Mucosa of gallbladder (tissue), 1 donor: Measurements from ENCODE around the gene CD9. TPM values are rescaled to one million over a fixed set of nuclear protein-coding genes. Genes with fewer than 3 reads are reported as not detected.
"Not testable (repeated sequence)": the region's sequence is repeated elsewhere in the genome, so short reads cannot be mapped to it uniquely, and the experiment has no call there.

Experiments
- DNase-seq: peaks from one replicate; pipeline ENCODE4 v3.0.0-alpha.2; 2020; ENCODE audit warnings: low spot score
- total RNA-seq: library from RNA; stranded (reverse); gene quantifications from one replicate; pipeline ENCODE4 v1.2.1, GENCODE V29; 2021
- donor health status: DM: no; HTN: no; CAD: no.

The CD9 gene
- total RNA-seq, 1 donor from 2014 or later: 139 TPM

GRCh38 chr12:6199531-6200255 is 507 bp upstream of the CD9 start:
- DNase-seq: no peak

DNA sequence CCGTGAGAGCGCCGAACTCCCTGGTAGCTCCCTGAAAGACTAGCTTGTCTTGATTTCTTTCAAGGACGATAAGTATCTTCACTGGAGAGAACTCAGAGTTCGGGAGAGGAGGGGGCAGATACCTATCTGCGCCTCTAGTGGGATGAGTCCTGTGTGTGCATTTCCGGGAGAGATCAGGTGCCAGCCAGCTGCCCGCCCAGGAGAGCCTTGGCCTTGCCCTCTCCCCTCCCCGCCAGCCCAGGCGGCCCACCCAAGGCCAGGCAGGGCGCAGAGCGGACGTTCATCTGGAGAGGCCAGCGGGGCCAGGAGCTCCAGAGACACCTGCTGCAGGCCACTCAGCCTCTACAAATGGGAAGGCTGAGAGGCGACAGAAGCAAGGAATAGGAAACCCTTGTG is 1.0 kb downstream of the CD9 start:
- no peak for DNase-seq

- no peak for DNase-seq
Observed at GRCh38 chr12:6201826-6202225, 1.6 kb downstream of the CD9 start.

GRCh38 chr12:6202304-6202703 is 2.1 kb downstream of the CD9 start:
- DNase-seq: no peak

GRCh38 chr12:6202846-6203245 is 2.6 kb downstream of the CD9 start:
- DNase-seq: no peak

DNA sequence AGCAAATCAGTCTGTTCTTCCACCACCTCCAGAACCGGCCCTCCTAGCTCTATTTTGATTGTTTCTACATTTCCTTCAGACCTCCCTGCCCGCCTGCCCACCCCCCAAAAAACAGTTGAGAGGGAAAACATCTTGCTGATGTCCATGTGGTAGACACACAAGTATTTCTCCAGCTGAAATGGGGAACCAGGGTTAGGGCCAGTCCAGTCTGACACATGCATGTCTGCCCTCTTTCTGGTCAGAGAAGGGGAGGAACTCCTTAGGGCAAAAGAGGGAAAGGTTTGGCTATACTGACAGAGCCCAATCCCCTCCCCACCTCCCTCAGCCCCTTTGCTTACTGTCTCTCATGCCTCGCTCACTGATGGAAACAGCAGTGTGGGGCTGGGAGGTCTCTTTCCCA is 3.4 kb downstream of the CD9 start:
- DNase-seq: no peak

- no peak for DNase-seq
Observed at GRCh38 chr12:6204533-6205143, 4.4 kb downstream of the CD9 start.

DNA sequence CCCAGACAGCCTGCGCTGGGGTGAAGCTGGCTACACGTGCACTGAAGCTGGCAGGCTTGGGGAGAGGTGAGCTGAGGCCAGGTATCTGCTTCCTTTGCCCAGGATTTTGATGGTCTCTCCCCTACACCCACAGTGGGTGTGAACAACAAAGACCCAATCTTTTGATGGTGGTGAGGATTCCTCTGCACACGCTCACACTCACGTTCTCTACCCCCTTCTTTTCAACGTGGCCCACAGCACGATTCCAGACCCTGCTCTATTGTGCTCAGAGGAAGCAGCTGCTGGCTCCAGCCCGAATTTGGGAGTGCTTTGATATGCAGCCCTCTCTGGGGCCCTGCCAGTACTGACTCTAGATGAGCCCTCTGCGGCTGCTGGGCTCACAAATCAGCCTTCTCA is 4.9 kb downstream of the CD9 start:
- no peak for DNase-seq

DNA sequence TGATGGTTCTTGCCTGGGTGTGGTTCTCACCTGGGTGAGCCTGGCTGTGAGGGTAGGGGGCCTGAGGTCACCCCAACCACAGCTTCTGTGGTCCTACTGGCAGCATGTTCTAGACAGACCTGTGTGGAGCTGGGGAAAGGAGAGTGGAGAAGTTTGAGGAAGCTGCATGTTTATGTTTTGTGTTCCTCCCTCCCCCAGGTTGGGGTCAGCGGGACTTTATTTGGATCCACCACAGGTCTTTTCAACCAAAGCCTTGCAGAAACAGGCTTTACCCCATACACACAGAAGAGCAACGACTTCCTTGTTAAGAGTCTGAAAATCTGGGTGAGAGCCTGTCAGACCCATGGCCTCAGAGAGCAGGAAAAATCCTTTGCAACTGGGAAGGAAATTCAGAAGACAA is 5.6 kb downstream of the CD9 start:
- no peak for DNase-seq

- DNase-seq: no peak
Observed at GRCh38 chr12:6206327-6206726, 6.1 kb downstream of the CD9 start.

DNA sequence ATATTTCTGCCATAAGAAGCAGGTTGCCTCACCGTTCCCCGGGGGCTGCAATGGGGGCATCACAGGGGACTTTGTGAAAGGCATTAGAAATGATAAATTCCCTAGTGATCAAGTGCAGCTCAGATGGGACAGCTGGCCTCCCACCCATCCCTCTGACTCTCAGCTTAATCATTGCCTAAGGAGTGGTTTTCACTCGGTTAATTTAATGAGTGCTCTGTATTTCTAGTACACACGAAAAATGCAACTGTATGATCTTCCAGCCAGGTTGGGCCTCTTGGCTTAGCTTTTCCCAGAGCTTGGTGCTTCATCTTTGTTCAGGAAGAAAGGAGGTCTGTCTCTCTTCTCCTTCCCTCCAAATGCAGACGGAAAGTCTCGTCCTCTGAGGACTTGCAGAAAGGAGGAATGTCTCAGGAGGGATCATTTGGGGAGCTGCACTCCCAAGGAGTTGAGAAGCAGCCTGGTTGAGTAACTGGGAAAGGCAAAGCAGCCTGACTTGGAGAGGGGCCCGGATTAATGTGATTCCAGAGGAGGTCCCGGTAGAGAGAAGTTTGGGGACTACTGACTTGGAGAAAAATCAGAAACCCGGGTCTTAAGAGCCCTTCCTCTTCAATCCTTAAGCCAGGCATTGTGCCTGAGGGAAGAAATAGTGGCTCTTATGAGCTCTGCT is 7.2 kb downstream of the CD9 start:
- DNase-seq: no peak

GRCh38 chr12:6208130-6208529 is 7.9 kb downstream of the CD9 start:
- DNase-seq: no peak

DNA sequence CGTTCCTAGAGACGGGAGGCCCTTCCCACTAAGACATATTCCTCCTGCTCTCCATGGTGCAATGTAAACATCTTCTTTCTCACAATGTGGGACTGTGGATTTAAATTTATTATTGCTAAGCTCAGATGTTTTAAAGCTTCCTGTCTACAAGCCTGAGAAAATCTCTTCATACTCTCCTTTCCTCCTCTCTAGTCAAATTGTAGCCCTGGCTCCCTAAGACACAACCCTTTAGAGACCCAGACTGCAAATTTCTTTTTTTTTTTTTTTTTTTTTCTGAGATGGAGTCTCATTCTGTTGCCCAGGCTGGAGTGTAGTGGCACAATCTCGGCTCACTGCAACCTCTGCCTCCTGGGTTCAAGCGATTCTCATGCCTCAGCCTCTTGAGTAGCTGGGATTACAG is 9.2 kb downstream of the CD9 start:
- not testable (repeated sequence) for DNase-seq

- no peak for DNase-seq
Observed at GRCh38 chr12:6211421-6211869, 11.2 kb downstream of the CD9 start.

GRCh38 chr12:6212086-6212485 is 11.9 kb downstream of the CD9 start:
- DNase-seq: no peak

DNA sequence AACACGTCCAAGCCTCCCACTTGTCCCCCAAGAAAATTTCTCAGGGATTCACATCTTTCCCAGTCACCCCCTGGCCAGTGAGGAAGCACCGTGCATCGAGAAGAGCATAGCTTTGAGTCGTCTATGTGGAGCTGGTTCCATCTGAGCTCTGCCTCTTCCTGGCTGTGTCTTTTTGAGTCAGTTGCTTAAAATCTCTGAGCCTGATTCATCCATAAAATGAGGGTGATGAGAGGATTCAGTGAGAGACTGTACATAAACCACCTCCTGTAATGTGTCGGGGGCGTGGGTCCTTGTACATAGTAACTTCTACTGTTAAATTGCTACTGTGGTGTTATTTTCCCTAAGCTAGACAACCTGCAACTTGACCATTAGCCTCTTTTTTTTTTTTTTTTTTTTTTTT is 13.8 kb downstream of the CD9 start:
- DNase-seq: no peak

DNA sequence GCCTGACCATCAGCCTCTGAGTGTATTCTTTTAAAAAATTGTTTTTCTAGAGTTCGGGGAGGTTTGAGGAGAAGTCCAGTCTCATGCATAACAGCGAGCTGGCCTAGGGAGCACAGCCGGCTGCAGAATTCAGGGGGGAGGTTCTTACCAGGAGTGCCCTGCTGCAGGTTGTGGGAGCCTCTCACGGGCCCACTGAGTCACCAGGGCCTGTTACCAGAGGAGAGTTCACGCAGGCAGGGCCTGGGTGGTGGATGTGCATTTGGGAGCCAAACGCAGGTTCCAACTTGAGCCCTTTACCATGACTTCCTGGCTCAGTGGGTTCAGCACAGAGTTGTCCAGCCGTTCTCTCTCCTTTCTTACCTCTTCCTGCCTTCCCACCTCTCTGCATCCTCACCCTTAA is 14.4 kb downstream of the CD9 start:
- DNase-seq: no peak

DNA sequence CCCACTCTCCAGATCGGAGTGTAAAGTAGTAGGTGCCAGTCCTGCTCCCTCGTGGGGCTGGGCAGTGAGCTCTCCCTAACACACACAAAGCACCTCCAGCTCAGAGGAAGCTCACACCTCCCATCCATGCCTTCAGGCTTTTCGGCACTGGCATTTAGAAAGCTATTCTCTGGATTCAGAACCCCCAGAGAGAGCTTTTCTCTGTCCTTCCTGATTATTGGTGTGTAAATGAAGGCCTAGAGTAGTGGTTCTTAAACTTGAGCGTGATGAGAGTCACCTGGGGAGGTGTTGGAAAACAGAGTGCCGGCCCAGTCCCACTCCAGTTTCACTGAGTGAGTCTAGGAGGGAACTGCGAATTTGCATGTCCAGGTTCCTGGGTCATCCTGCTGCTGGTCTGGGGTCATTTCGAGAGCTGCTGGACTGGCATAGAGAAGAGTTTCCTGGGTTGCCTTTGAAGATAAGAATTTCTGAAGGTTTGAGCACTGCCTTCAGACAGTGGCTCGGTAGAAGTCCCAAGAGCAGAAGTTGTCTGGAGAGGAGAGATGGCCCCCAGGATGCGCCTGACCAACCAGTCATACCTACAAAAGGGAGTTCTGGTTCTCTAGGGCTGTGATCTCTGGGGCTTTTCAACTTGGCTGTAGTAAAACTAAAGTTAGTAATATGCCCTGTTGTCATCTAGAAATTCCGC is 15.1 kb downstream of the CD9 start:
- no peak for DNase-seq

GRCh38 chr12:6215932-6216494 is 15.8 kb downstream of the CD9 start:
- peak; percentile 90 for DNase-seq

DNA sequence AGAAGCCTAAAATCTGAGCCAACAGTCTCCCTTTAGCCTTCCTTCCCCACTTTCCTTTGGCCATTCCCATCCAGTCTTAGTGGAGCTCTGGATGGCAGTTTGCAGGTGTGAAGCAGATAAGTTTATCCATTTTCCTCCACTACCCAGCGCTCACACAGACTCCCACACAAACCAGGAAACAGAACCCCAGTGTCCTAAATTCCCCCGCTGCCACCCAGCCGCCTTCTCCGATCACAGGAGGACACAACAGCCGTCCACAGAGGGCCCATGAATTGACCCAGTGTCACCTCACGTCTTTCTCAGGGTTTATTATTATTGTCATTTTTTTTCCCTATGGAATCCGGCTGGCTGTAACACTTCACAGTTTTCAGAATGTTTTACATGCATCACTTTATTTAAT is 16.4 kb downstream of the CD9 start:
- DNase-seq: no peak

GRCh38 chr12:6218347-6218925 is 18.2 kb downstream of the CD9 start:
- DNase-seq: no peak

GRCh38 chr12:6219980-6220379 is 19.8 kb downstream of the CD9 start:
- DNase-seq: no peak
